Nephron (organoid): ENCODE measurements around the gene SLC51B.

Experiments used
- H3K27ac Mint-ChIP-seq, 3 experiments: 2 replicates each; pipeline ENCODE4 v1.8.0; 2020; ENCODE audit warnings: mixed read lengths in 3 of 3, mild to moderate bottlenecking in 2 of 3, moderate library complexity in 1 of 3
- H3K27me3 Mint-ChIP-seq: 2 replicates; pipeline ENCODE4 v1.8.0; 2021; ENCODE audit warnings: low read depth, mild to moderate bottlenecking, moderate library complexity, mixed read lengths
- H3K36me3 Mint-ChIP-seq: 2 replicates; pipeline ENCODE4 v1.8.0; 2020; ENCODE audit warnings: low read depth, mixed read lengths
- H3K4me1 Mint-ChIP-seq: 2 replicates; pipeline ENCODE4 v1.8.0; 2020; ENCODE audit warnings: mixed read lengths
- H3K4me3 Mint-ChIP-seq, 3 experiments: 2 replicates each; pipeline ENCODE4 v1.8.0; 2020; ENCODE audit warnings: mild to moderate bottlenecking in 3 of 3, mixed read lengths in 3 of 3, moderate library complexity in 2 of 3
- H3K9me3 Mint-ChIP-seq: 2 replicates; pipeline ENCODE4 v1.8.0; 2020; ENCODE audit warnings: mixed read lengths
- CTCF ChIP-seq, 3 experiments: fragments of 200-600 bp; sonication (generic); IDR thresholded peaks; one replicate each; pipeline ENCODE4 v1.5.0; 2021; ENCODE audit warnings: antibody characterized with exemption in 3 of 3; ENCODE audit not compliant: unreplicated experiment in 3 of 3

SLC51B gene

GRCh38 chr15:65051266-65051665 is 6.1 kb downstream of the SLC51B start:
- Mint-ChIP-seq H3K4me1 (peaks cover 29% of the 10 kb centered on the region), H3K27ac (no peak overlapping the region), H3K4me3 (no peak overlapping the region), H3K36me3 (peaks cover 27% of the 10 kb centered on the region), H3K27me3 (no peaks in the 10 kb centered on the region), H3K9me3 (no peaks in the 10 kb centered on the region)
- no peak for TF ChIP-seq CTCF (IDR thresholded peaks at IDR 0.05; ENCODE audit: unreplicated experiment in 3 of 3)

DNA sequence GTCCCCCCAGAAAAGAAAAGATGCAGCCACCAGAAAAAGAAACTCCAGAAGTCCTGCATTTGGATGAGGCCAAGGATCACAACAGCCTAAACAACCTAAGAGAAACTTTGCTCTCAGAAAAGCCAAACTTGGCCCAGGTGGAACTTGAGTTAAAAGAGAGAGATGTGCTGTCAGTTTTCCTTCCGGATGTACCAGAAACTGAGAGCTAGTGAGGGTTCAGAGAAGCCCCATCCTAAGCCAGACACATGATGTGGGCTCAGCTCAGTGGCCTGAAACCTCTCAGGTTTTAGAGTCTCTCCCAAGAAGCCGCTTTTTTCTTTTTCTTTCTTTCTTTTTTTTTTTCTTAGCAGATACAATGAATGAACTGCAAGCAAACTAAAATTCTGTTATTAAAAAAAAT is 7.8 kb downstream of the SLC51B start:
- Mint-ChIP-seq H3K36me3 (peaks cover 37% of the 10 kb centered on the region), H3K27ac (peak overlapping the region in 1 of 3 experiments; percentile 60)

GRCh38 chr15:65054333-65055200 is 9.4 kb downstream of the SLC51B start:
- H3K36me3 Mint-ChIP-seq, result peaks cover 39% of the 10 kb centered on the region
- no peaks in the 10 kb centered on the region for H3K27me3 Mint-ChIP-seq
- no peak overlapping the region for H3K4me3 Mint-ChIP-seq
- peak; percentile 89 to 92 (median 91) for TF ChIP-seq CTCF (IDR thresholded peaks at IDR 0.05; ENCODE audit: unreplicated experiment in 3 of 3)
- peak overlapping the region; percentile 27 to 62 (median 47) for H3K27ac Mint-ChIP-seq
- peaks cover 21% of the 10 kb centered on the region for H3K4me1 Mint-ChIP-seq
- H3K9me3 Mint-ChIP-seq, result no peaks in the 10 kb centered on the region

More for the DNA sequence above, 7.8 kb downstream of the SLC51B start:
- no peaks in the 10 kb centered on the region for H3K27me3 Mint-ChIP-seq
- H3K4me3 Mint-ChIP-seq, result no peak overlapping the region
- TF ChIP-seq CTCF (IDR thresholded peaks at IDR 0.05; ENCODE audit: unreplicated experiment in 3 of 3), result no peak
- H3K4me1 Mint-ChIP-seq, result peaks cover 30% of the 10 kb centered on the region
- no peaks in the 10 kb centered on the region for H3K9me3 Mint-ChIP-seq

DNA sequence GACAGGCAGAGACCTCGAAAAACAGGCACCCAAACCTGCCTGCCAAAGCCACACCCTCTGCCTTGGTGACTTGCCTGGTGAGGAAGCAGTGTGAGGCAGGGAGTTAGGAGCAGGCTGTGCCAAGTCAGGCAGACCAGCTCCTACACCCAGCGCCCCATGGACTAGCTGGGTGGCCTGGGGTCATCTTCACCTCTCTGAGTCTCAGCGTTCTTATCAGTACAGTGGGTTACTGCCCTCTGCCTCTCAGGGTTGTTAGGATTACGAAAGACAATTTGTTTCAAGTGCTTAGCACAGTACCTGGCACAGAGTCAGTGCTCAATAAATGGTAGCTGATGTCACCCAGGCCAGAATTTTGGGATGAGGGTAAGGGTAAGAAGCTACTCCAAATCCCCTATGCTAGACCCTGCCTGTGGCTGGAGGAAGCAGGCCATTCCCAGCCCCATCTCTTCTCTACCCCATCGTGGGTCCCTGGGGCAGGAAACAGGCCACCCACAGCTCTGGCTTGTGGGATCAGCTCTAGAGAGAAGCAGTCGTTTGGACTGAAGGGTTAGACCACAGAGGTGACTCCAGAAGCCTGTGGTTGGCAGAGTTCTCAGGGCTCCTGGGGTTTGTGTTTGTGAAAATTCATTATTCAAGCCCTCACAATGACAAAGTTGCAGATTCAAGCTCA is 10.1 kb downstream of the SLC51B start:
- H3K27ac Mint-ChIP-seq, result peak overlapping the region; percentile 50 to 94 (median 59)

DNA sequence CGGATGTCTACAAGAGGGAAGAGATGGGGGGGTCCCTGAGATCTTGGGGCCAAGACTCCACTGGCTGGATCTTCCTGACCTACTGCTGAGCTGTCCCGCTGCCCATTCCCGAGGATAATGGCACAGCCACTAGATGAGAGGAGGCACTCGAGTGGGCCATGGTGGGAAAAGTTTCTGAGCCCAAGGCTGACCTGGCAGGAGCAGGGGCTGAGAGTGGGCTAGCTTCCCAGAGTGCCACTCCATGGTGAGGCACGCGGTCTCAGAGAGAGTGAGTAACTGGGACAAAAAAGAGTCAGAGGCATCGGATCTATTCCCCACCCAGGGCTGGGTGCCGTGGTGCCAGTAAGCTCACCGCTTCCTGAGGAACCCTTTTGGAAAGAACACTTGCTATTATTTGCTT is 10.9 kb downstream of the SLC51B start:
- peak overlapping the region; percentile 50 to 94 (median 59) for H3K27ac Mint-ChIP-seq
- H3K9me3 Mint-ChIP-seq, result no peaks in the 10 kb centered on the region
- no peak overlapping the region for H3K4me3 Mint-ChIP-seq
- H3K27me3 Mint-ChIP-seq, result no peaks in the 10 kb centered on the region
- TF ChIP-seq CTCF (IDR thresholded peaks at IDR 0.05; ENCODE audit: unreplicated experiment in 3 of 3), result no peak
- peaks cover 52% of the 10 kb centered on the region for H3K36me3 Mint-ChIP-seq
- peaks cover 10% of the 10 kb centered on the region for H3K4me1 Mint-ChIP-seq

More for the DNA sequence above, 10.1 kb downstream of the SLC51B start:
- peaks cover 46% of the 10 kb centered on the region for H3K36me3 Mint-ChIP-seq
- H3K4me3 Mint-ChIP-seq, result no peak overlapping the region
- no peaks in the 10 kb centered on the region for H3K9me3 Mint-ChIP-seq
- H3K27me3 Mint-ChIP-seq, result no peaks in the 10 kb centered on the region
- peaks cover 14% of the 10 kb centered on the region for H3K4me1 Mint-ChIP-seq
- no peak for TF ChIP-seq CTCF (IDR thresholded peaks at IDR 0.05; ENCODE audit: unreplicated experiment in 3 of 3)
